ENCODE data around the gene RPS16.
A peak's percentile ranks its signal among the peaks of the same experiment; 100 is the strongest.

Gene RPS16

DNA sequence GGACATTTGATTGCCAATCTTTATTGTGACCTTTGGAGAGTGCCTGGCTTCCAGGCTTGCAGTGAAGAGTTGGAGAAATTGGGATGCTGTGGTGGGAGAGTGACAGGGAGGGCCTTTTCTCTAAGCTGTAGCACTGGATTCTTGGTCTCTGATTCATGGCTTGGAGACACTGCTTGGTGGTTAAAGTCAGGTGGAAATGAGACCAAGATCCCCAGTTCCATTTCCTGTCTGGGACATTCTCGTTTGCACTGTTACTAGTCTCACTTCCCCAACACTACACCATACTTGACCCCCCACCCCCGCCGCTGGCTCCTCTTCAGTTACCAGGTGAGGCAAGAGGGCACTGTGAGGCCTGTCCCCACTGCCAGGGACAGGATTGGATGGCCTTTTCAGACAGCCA lies 12.5 kb upstream of the RPS16 start:
- TF ChIP-seq, protein P1, sequence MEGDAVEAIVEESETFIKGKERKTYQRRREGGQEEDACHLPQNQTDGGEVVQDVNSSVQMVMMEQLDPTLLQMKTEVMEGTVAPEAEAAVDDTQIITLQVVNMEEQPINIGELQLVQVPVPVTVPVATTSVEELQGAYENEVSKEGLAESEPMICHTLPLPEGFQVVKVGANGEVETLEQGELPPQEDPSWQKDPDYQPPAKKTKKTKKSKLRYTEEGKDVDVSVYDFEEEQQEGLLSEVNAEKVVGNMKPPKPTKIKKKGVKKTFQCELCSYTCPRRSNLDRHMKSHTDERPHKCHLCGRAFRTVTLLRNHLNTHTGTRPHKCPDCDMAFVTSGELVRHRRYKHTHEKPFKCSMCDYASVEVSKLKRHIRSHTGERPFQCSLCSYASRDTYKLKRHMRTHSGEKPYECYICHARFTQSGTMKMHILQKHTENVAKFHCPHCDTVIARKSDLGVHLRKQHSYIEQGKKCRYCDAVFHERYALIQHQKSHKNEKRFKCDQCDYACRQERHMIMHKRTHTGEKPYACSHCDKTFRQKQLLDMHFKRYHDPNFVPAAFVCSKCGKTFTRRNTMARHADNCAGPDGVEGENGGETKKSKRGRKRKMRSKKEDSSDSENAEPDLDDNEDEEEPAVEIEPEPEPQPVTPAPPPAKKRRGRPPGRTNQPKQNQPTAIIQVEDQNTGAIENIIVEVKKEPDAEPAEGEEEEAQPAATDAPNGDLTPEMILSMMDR (IDR thresholded peaks at IDR 0.05; ENCODE audit: low read depth, low read length), result no peak

DNA sequence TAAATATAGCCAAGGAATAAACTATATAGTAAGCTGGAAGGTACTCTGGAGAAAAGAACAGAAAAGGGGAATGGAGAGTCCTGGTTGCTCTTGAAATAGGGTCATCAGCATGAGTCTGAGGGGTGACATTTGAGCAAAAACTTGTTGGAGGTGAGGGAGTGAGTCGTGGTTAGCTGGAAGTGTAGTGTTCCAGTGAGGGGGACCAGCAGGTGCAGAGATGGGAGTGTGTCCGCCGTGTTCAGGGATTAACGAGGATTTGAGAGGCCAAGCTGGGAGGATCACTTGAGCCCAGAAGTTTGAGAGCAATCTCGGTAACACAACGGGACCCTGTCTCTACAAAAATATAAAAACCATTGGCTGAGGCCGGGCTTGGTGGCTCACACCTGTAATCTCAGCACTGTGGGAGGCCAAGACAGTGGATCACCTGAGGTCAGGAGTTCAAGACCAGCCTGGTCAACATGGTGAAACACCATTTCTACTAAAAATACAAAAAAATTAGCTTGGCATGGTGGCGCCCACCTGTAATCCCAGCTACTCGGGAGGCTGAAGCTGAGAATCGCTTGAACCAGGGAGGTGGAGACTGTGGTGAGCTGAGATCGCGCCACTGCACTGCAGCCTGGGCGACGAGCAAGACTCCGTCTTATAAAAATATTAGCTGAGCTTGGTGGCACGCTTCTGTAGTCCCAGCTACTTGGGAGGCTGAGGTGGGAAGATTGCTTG lies 10.8 kb upstream of the RPS16 start:
- TF ChIP-seq, protein P1 (IDR thresholded peaks at IDR 0.05; ENCODE audit: low read depth, low read length), result no peak
- no peak for DNase-seq (ENCODE audit: extremely low read depth, low read depth)

More for the DNA sequence above, 12.5 kb upstream of the RPS16 start:
- no peak for DNase-seq (ENCODE audit: extremely low read depth, low read depth)

DNA sequence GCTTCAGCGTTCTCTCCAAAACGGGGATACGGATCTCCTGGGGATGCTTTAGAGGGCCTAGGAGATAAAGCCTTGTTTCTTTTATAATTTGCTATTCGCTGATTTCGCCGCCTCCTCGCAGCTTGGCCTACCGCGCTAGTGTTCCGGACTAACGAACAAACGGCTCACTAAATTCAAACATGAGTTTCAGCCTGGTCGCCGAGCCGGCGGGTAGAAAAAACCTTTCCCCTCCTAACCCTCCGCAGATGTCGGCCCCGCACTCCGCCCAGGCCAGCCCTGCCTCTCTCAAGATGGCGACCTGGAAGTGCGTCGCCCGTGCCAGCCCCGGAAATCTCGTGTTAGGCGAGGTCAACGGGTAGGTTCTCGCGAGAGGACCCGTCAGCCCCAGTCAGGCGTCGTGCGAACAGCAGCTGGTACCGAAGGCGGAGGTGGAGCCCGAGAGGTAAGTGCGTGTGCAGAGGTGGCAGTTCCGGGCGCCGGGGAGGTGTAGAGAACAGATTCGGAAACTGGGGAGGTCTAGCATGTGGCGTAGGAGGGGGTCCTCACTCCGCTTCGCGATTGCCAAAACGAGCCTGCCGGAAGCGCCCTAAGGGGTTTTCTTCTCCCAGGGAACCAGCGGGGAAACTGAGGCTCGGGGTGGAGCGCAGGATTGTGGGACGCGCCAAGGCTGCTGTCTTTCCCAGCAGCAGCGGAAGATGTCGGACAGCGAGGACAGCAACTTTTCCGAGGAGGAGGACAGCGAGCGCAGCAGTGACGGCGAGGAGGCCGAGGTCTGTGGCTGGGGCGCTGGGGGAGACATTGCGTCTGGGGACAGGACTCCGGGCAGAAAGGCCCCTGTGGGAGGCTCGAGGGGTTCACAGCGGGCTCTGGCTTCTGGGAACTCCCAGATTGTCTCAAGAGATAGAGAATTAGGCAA lies 9.7 kb upstream of the RPS16 start, which contains the start of gene SUPT5H:
Gene SUPT5H, plus strand, starts transcription at position 387 of the 916 bp plus-strand sequence. Its CDS starts 309 bp downstream, at position 696.
- TF ChIP-seq, protein P1 (IDR thresholded peaks at IDR 0.05; ENCODE audit: low read depth, low read length), result no peak
- peak; percentile 97 for DNase-seq (ENCODE audit: extremely low read depth, low read depth)

DNA sequence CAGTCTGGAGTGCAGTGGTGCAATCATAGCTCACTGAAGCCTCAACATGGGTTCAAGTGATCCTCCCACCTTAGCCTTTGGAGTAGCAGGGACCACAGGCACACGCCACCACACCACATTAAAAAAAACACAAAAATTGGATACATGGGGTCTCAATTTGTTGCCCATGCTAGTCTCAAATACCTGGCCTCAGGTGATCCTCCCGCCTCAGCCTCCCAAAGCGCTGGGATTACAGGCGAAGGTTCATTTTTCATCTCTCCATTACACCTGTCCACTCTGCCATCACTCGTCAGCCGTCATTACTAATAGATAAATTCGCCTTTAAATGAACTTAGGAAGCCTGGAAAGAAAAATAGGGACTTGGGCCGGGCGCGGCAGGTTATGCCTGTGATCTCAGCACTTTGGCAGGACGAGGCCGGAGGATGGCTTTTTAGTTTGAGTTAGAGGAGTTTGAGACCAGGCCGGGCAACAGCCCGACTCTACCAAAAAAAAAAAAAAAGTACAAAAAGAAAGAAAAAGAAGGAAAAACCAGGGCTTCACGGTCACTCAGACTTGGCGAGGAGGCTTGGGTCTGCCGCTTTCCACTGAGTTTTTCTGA lies 8.9 kb upstream of the RPS16 start:
- TF ChIP-seq, protein P1 (IDR thresholded peaks at IDR 0.05; ENCODE audit: low read depth, low read length), result no peak

DNA sequence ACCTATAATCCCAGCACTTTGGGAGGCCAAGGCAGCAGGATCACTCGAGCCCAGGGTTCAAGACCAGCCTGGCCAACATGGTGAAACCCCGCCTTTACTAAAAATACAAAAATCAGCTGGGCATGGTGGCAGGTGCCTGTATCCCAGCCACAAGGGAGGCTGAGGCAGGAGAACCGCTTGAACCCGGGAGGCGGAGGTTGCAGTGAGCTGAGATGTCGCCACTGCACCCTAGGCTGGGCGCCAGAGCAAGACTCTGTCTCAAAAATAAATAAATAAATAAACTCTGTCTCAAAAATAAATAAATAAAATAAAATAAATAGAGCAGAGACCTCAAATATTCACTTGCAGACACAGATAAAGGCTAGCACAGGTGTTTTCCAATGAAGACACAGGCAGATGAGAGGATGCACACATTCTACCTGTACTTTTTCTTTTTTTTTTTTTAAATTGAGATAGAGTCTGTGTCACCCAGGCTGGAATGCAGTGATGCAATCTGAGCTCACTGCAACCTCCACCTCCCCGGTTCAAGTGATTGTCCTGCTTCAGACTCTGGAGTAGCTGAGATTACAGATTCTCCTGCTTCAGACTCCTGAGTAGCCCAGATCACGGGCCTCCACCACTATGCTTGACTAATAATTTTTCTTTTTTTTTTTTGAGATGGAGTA lies 2.7 kb upstream of the RPS16 start:
- DNase-seq (ENCODE audit: extremely low read depth, low read depth), result no peak
- TF ChIP-seq, protein P1 (IDR thresholded peaks at IDR 0.05; ENCODE audit: low read depth, low read length), result no peak

More for the DNA sequence above, 8.9 kb upstream of the RPS16 start:
- DNase-seq (ENCODE audit: extremely low read depth, low read depth), result no peak

DNA sequence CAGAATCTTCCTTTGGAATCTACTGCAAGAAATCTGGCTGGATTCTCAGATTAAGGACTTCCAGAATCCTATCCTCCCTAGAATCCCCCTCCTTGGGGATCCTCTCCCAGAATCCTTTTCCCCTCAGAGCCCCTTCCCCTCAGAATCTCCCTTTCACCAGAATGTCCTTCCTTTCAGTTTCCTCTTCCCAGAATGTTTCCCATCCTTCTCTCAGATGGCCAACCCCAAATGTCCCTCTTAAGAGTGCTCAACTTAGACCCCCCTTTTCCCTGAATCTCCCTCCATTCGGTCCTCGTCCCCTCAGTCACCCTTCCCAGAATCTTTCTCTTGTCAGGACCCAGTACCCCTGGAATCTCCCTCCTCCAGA lies 584 bp upstream of the RPS16 start:
- DNase-seq (ENCODE audit: extremely low read depth, low read depth), result no peak
- TF ChIP-seq, protein P1 (IDR thresholded peaks at IDR 0.05; ENCODE audit: low read depth, low read length), result no peak
